ENCODE results near the gene IGLON5. TPM values are rescaled to one million over a fixed set of nuclear protein-coding genes. Genes with fewer than 3 reads are reported as not detected.

Gene IGLON5
- total RNA-seq, 4 donors from 2014 or later: 1.4 to 2.9 (median 1.7) TPM; not detected in 1

DNA sequence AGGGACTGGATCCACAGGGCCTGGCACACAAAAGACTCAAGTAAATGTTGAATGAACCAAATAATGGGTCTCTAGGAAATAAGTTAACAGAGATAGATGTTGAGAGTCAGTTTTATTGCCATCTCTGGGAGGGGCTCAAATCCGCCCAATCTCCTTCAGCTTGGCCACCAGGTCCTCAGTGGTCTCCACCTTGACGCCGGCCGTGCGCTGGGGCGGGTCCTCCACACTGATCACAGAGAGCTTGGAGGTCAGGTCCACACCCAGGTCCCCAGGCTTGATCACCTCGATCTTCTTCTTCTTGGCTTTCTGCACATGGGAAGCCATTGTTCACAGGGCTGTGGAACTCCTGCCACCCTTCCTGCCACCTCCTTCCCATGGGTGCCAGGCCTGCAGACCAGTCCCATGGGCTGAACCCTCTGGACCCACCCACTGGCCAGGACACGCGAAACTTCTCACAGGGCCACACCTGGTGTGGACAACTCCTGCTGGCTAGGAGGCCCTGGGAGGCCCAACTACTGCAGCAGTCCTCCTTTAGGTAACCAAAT, 33.7 kb downstream of the IGLON5 start:
- ATAC-seq (ENCODE audit: low FRiP score): no peak
- TF ChIP-seq, protein P1, sequence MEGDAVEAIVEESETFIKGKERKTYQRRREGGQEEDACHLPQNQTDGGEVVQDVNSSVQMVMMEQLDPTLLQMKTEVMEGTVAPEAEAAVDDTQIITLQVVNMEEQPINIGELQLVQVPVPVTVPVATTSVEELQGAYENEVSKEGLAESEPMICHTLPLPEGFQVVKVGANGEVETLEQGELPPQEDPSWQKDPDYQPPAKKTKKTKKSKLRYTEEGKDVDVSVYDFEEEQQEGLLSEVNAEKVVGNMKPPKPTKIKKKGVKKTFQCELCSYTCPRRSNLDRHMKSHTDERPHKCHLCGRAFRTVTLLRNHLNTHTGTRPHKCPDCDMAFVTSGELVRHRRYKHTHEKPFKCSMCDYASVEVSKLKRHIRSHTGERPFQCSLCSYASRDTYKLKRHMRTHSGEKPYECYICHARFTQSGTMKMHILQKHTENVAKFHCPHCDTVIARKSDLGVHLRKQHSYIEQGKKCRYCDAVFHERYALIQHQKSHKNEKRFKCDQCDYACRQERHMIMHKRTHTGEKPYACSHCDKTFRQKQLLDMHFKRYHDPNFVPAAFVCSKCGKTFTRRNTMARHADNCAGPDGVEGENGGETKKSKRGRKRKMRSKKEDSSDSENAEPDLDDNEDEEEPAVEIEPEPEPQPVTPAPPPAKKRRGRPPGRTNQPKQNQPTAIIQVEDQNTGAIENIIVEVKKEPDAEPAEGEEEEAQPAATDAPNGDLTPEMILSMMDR (IDR thresholded peaks at IDR 0.05): no peak
- DNase-seq (ENCODE audit: low spot score): no peak

DNA sequence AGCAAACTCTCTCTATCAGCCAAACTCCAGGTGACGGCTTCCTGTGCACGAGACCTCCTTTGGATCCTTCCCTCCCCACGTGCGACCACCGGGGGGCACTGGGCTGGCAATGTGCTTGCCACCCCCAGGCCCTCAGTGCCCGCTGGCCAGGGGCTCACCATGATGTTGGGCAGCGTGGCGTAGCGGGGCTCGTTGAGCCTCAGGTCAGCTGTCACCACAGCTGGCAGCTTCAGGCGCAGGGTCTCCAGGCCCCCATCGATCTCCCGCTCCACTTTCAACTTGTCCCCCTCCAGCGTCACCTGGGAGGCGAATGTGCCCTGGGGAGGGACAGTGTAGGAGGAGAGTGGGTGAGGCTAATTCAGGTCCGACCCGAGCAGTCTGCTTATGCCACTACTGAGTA, 35.3 kb downstream of the IGLON5 start:
- TF ChIP-seq, protein P1 (IDR thresholded peaks at IDR 0.05): no peak
- DNase-seq (ENCODE audit: low spot score) (no peak), ATAC-seq (ENCODE audit: low FRiP score) (no peak)

DNA sequence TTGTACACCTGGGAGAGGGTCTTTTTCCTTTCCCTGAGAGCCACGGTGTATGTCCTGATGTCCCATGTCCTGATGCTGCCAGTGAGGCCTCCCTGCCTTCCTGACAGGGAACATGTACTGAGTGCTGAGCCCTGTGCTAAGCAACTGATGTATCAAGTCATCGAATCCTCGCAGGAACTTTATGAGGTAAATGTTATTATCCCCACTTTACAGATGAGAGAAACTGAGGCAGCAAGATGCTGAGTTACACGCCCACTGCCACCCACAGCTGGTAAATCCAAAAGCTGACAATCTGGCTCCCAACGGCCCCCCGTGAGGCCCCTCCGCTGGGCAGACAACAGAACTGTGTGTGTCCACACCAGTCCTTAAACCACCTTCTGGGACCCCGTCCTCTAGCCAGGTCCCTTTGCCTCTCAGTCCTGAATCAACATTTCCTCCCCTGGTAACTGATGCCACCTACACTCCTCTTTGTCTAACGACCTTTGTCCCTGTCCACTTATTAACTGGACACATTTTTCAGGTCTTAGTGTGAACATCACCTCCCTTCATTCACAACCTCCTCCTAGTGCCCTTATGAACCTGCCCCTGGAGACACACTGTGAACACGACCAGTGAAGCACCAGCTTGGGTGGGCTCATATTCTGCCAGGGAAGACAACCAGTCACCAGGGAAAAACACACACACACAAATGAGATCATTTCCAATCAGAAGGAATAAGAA, 35.9 kb downstream of the IGLON5 start:
- ATAC-seq (ENCODE audit: low FRiP score): no peak
- TF ChIP-seq, protein P1 (IDR thresholded peaks at IDR 0.05): no peak

DNA sequence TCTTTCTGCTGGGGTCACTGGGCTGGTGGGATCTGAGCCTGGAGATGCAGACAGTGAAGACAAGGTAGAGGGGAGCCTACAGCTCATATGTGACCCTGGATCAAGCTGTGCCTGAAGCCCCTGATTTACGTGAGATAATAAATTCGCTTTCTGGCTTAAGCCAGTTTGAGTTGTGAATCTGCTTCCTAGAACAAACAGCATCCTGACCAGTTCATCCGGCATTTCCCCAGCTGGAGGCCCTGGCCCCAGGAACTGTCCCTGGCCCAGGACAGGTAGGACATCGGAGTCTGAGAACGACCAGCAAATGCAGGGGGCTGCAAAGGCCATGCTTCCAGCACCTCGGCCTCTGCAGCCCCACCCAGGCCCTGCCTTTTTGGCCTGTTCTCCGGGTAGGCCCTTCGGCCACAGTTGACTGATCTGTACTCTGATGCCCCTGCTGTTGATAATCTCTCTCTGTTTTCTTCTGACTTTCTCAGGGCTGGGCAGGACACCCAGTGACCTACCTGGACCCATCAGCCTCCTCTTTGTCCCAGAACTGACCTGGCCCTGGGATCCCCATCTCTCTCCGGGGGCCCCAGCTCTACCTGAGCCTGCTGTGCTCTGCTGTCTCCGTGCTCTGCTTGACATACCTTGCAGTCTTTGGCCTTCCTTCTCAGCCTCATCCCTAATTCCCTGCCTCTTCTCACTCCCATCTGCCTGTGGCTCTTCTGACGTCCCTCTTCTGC, 40.0 kb downstream of the IGLON5 start:
- no peak for DNase-seq (ENCODE audit: low spot score)

More for the DNA sequence above, 35.9 kb downstream of the IGLON5 start:
- no peak for DNase-seq (ENCODE audit: low spot score)

DNA sequence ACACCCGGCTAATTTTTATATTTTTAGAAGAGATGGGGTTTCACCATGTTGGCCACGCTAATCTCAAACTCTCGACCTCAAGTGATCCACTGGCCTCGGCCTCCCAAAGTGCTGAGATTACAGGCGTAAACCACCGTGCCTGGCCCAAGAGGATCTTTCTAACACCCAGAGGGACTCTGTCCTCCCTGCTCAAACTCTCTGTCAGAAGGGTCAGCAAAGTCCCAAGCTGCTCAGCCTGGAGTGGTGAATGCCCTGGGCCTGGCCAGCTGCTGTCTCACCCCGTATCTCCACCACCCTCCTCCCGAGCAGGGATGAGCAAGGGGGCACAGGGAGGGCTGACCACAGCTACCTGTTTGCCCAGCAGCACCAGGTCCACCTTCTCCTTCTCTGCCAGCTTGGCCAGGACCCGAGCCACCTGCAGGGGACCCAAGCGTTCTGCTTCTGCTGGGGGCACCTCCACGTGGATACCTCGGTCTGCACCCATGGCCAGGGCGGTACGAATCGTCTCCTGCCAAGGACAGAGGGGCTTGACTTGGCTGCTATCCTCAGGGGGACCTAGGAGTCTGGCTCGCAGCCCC, 41.4 kb downstream of the IGLON5 start:
- ATAC-seq (ENCODE audit: low FRiP score): no peak
- DNase-seq (ENCODE audit: low spot score): no peak
- TF ChIP-seq, protein P1 (IDR thresholded peaks at IDR 0.05): no peak

More for the DNA sequence above, 40.0 kb downstream of the IGLON5 start:
- TF ChIP-seq, protein P1 (IDR thresholded peaks at IDR 0.05): no peak
- ATAC-seq (ENCODE audit: low FRiP score): no peak

DNA sequence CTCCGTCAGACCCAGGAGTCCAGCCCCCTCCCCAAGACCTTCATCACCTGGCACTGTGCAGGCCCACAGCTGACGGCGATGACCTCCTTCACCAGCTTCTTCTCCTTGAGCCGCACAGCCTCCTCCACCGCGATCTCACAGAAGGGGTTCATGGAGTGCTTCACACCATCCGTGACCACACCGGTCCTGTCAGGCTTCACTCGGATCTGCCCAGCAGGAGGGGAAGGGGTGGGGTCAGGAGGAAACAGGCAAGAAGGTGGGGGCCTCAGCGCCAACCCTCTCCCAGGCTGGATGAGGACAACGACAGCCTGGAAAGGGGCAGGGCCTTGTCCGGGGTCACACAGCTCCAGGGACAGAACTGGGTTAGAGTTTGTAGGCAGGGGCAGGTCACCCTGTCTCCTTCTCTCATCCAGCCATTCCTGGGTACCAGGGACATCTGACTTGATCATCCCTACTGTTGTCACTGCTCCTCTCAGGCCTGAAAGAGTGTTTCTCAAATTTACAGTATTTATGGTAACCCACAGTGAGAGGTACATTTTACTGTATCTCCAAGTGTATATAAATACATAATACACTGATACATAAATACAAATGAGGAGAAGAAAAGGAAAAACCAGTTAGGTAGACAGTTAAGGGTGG, 42.8 kb downstream of the IGLON5 start:
- TF ChIP-seq, protein P1 (IDR thresholded peaks at IDR 0.05): no peak
- ATAC-seq (ENCODE audit: low FRiP score): no peak
- no peak for DNase-seq (ENCODE audit: low spot score)

All from omental fat pad (tissue), 4 donors.